K562 (cell line): ENCODE data around the gene RAB26.

Experiments
- CTCF ChIP-seq, 3 experiments: IDR thresholded peaks in 2 of 3; conservative IDR thresholded peaks in 1 of 3; 2 replicates each; pipeline ENCODE4 v1.5.1; 2011 to 2012; ENCODE audit warnings: low read length in 3 of 3, mild to moderate bottlenecking in 3 of 3, control low read depth in 2 of 3, improper control_type of control experiment in 1 of 3, inconsistent platforms in 1 of 3, low read depth in 1 of 3, mixed read lengths in 1 of 3, moderate library complexity in 1 of 3; ENCODE audit not compliant: insufficient read depth in 2 of 3
- LARP7 ChIP-seq: fragments of 450-650 bp; IDR thresholded peaks from 2 replicates; pipeline ENCODE4 v1.6.1; 2016
- MAX ChIP-seq: sonication (generic); formaldehyde crosslinking; IDR thresholded peaks from 2 replicates; pipeline ENCODE4 v1.9.0; 2022; ENCODE audit warnings: mild to moderate bottlenecking, missing genetic modification reagents
- NFATC3 ChIP-seq: fragments of 450-650 bp; IDR thresholded peaks from 2 replicates; pipeline ENCODE4 v1.6.1; 2017; ENCODE audit warnings: mild to moderate bottlenecking
- NFE2 ChIP-seq: IDR thresholded peaks from 2 replicates; pipeline ENCODE4 v1.6.1; 2014; ENCODE audit warnings: antibody characterized with exemption, low read depth
- ZNF253 ChIP-seq: fragments of 250-450 bp; sonication (Bioruptor Pico); conservative IDR thresholded peaks from 2 replicates; pipeline ENCODE4 v1.6.1; 2021; ENCODE audit warnings: mild to moderate bottlenecking

DNA sequence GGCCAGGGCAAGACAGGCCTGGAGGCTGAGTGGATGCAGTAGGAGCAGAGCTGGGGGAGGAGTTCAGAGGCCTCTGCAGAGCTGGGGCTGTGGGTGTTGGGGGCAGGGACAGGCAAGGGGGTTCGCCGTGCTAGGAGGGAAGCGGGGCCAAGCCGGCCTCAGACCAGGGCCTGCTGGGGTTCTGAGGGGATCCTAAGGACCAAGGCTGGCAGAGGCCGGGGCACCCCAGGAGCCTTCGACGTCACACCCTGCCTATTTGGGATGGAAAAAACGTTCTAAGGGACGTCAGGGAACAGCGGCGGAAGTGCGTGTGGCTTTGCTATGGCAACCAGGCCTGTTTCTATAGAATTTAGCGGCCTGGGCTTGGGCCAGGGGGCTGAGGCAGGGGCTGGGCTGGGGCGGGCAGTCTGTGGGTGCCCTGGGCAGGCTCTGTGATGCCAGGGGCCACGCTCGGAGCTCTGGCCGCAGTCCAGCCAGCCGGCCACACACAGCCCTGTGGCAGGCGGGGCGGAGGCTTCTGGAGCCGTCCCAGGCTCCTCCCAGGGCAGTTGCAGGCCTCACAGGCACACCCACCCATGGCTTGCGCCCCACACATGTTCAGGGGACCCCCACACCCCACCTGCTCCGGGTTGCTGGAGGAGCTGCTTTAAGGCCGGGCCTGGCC is 10.9 kb downstream of the RAB26 start:
- no peak for TF ChIP-seq ZNF253 (CRISPR knock-in tag)
- no peak for TF ChIP-seq NFATC3
- no peak for TF ChIP-seq NFE2
- no peak for TF ChIP-seq LARP7
- TF ChIP-seq CTCF (IDR thresholded peaks at IDR 0.05 in 2 of 3, conservative IDR thresholded peaks at IDR 0.05 in 1 of 3; ENCODE audit: insufficient read depth in 2 of 3, low read depth in 1 of 3, low read length in 3 of 3) = no peak
- no peak for TF ChIP-seq MAX
